ENCODE data around the gene CACNG5.

DNA sequence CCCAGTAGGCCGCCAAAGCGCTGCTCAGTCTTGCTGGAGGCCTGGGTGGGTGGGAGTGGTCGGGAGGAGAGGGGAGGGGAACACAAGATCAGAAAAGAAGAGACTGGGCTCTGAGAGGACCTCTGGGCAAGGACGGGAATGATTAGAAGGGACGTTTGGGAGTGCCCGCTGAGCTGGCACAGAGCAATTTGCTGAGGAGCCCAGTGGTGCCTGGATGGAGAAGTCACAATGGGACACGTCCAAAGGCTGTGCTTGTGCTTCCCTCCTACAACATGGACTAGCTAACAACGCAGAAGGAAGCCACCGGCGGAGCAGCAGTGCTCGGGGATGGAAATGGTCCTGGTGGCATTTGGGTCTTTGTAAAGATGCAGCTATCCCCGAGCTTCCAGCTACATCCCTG is 84.0 kb downstream of the CACNG5 start:
- TF ChIP-seq, protein P1, sequence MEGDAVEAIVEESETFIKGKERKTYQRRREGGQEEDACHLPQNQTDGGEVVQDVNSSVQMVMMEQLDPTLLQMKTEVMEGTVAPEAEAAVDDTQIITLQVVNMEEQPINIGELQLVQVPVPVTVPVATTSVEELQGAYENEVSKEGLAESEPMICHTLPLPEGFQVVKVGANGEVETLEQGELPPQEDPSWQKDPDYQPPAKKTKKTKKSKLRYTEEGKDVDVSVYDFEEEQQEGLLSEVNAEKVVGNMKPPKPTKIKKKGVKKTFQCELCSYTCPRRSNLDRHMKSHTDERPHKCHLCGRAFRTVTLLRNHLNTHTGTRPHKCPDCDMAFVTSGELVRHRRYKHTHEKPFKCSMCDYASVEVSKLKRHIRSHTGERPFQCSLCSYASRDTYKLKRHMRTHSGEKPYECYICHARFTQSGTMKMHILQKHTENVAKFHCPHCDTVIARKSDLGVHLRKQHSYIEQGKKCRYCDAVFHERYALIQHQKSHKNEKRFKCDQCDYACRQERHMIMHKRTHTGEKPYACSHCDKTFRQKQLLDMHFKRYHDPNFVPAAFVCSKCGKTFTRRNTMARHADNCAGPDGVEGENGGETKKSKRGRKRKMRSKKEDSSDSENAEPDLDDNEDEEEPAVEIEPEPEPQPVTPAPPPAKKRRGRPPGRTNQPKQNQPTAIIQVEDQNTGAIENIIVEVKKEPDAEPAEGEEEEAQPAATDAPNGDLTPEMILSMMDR (conservative IDR thresholded peaks at IDR 0.05; ENCODE audit: low read depth in 2 of 2) = no peak
- TF ChIP-seq EZH2 (IDR thresholded peaks at IDR 0.05; ENCODE audit: low read depth, unreplicated experiment) (no peak), CREB1 (CRISPR knock-in tag; IDR thresholded peaks at IDR 0.05; ENCODE audit: low read depth) (no peak), EZH2phosphoT487 (IDR thresholded peaks at IDR 0.05; ENCODE audit: unreplicated experiment) (no peak), POLR2AphosphoS5 (IDR thresholded peaks at IDR 0.05; ENCODE audit: low read depth) (no peak), JUNB (IDR thresholded peaks at IDR 0.05; ENCODE audit: unreplicated experiment) (no peak), STAT1 (IDR thresholded peaks at IDR 0.05; ENCODE audit: unreplicated experiment) (no peak), NANOG (IDR thresholded peaks at IDR 0.05; ENCODE audit: borderline replicate concordance) (no peak), ZNF114 (CRISPR knock-in tag; IDR thresholded peaks at IDR 0.05) (no peak)
- TF ChIP-seq, protein P2, sequence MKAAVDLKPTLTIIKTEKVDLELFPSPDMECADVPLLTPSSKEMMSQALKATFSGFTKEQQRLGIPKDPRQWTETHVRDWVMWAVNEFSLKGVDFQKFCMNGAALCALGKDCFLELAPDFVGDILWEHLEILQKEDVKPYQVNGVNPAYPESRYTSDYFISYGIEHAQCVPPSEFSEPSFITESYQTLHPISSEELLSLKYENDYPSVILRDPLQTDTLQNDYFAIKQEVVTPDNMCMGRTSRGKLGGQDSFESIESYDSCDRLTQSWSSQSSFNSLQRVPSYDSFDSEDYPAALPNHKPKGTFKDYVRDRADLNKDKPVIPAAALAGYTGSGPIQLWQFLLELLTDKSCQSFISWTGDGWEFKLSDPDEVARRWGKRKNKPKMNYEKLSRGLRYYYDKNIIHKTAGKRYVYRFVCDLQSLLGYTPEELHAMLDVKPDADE (IDR thresholded peaks at IDR 0.05) = no peak
- TF ChIP-seq, protein P3, sequence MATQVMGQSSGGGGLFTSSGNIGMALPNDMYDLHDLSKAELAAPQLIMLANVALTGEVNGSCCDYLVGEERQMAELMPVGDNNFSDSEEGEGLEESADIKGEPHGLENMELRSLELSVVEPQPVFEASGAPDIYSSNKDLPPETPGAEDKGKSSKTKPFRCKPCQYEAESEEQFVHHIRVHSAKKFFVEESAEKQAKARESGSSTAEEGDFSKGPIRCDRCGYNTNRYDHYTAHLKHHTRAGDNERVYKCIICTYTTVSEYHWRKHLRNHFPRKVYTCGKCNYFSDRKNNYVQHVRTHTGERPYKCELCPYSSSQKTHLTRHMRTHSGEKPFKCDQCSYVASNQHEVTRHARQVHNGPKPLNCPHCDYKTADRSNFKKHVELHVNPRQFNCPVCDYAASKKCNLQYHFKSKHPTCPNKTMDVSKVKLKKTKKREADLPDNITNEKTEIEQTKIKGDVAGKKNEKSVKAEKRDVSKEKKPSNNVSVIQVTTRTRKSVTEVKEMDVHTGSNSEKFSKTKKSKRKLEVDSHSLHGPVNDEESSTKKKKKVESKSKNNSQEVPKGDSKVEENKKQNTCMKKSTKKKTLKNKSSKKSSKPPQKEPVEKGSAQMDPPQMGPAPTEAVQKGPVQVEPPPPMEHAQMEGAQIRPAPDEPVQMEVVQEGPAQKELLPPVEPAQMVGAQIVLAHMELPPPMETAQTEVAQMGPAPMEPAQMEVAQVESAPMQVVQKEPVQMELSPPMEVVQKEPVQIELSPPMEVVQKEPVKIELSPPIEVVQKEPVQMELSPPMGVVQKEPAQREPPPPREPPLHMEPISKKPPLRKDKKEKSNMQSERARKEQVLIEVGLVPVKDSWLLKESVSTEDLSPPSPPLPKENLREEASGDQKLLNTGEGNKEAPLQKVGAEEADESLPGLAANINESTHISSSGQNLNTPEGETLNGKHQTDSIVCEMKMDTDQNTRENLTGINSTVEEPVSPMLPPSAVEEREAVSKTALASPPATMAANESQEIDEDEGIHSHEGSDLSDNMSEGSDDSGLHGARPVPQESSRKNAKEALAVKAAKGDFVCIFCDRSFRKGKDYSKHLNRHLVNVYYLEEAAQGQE (IDR thresholded peaks at IDR 0.05; ENCODE audit: unreplicated experiment) = no peak

Data from GM23338 (cell line).